Lower lobe of right lung (tissue), 2 donors: Measurements from ENCODE around the gene CD300H. TPM values are rescaled to one million over a fixed set of nuclear protein-coding genes. Genes with fewer than 3 reads are reported as not detected.

Experiments used
- ATAC-seq, 2 donors: fragments of 200-7000 bp; cut with Tn5 transposase; one replicate each; pipeline ENCODE4 v1.9.1; 2020 to 2022; ENCODE audit warnings: mild to moderate bottlenecking in 2 of 2, moderate library complexity in 2 of 2
- DNase-seq: peaks from one replicate; pipeline ENCODE4 v3.0.0-alpha.2; 2020
- H3K27ac ChIP-seq: fragments of 200-600 bp; one replicate; pipeline ENCODE4 v1.8.0; 2022
- H3K27me3 ChIP-seq: fragments of 200-600 bp; one replicate; pipeline ENCODE4 v1.8.0; 2022; ENCODE audit warnings: low read depth
- H3K36me3 ChIP-seq: fragments of 200-600 bp; one replicate; pipeline ENCODE4 v1.8.0; 2022; ENCODE audit warnings: mild to moderate bottlenecking
- H3K4me1 ChIP-seq: fragments of 200-600 bp; one replicate; pipeline ENCODE4 v1.8.0; 2022
- H3K4me3 ChIP-seq: fragments of 200-600 bp; one replicate; pipeline ENCODE4 v1.8.0; 2022; ENCODE audit warnings: mild to moderate bottlenecking
- H3K9me3 ChIP-seq: fragments of 200-600 bp; one replicate; pipeline ENCODE4 v1.8.0; 2022
- CTCF ChIP-seq: fragments of 200-600 bp; IDR thresholded peaks from one replicate; pipeline ENCODE4 v1.8.0; 2022; ENCODE audit warnings: antibody characterized with exemption, mild to moderate bottlenecking
- intact Hi-C: fragments of 100-400 bp; cut with DNase I; formaldehyde crosslinking; loops from one replicate; pipeline ENCODE4 v1.11.0; 2022
- total RNA-seq: library from RNA; stranded (reverse); fragmentation: NEBNext Ultra II Directional; extraction: Animal tissue kit (Norgen Biotek cat#: 25700); gene quantifications from one replicate; pipeline ENCODE4 v1.2.1, GENCODE V29; 2021
- donor health status: DM: no; HTN: yes; CAD: no; lungs with severe emphysema.

Gene CD300H
- total RNA-seq, 1 donor from 2014 or later: 0.92 TPM

- Histone ChIP-seq H3K9me3 (no peaks in the 10 kb centered on the region), H3K36me3 (no peaks in the 10 kb centered on the region), H3K4me3 (no peak overlapping the region), H3K4me1 (peaks cover 7% of the 10 kb centered on the region), H3K27me3 (peaks cover 7% of the 10 kb centered on the region), H3K27ac (no peak overlapping the region)
- TF ChIP-seq CTCF: no peak
- DNase-seq: no peak
- intact Hi-C loops: no loop called here
- no peak for ATAC-seq
These were observed 27.9 kb upstream of the CD300H start for GRCh38 chr17:74595037-74595750.

GRCh38 chr17:74592087-74592990 is 25.0 kb upstream of the CD300H start, which contains the start of gene CD300LD:
TSS of gene CD300LD (minus strand) at chr17:74592283. CDS start at chr17:74592202, 81 bp downstream.
- Histone ChIP-seq H3K27me3 (peaks cover 8% of the 10 kb centered on the region), H3K27ac (no peak within 1 kb of the TSS), H3K4me1 (no peaks in the 10 kb centered on the region), H3K4me3 (no peak within 1 kb of the TSS), H3K36me3 (no peaks in the 10 kb centered on the region), H3K9me3 (no peaks in the 10 kb centered on the region)
- no peak for TF ChIP-seq CTCF
- intact Hi-C loops: no loop called here
- ATAC-seq: peak in 1 of 2 donors; percentile 32
- no peak for DNase-seq

GRCh38 chr17:74591503-74591902 is 24.2 kb upstream of the CD300H start:
- intact Hi-C loops: no loop called here
- DNase-seq (no peak), ATAC-seq (no peak)
- Histone ChIP-seq H3K27me3 (peaks cover 12% of the 10 kb centered on the region), H3K36me3 (no peaks in the 10 kb centered on the region), H3K27ac (no peak overlapping the region), H3K4me1 (no peaks in the 10 kb centered on the region), H3K4me3 (no peak overlapping the region), H3K9me3 (no peaks in the 10 kb centered on the region)
- TF ChIP-seq CTCF: no peak

DNA sequence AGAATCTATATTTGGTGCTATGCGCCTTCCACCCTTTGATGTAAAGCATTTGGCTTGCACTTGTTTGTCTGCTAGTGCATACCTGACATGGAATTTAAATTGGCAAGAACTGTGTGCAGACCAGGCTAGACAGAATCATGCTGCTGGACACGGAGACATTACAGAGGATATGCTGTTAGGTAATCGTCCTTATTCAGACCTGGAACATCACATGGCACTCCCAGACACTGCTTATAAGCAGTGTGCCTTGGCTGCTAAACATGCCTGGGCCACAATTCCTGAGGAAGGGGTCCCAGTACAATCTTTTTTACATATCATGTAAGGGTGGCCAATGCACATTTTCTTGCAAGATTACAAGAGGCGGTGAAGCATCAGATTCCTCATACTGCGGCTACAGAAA is 18.4 kb upstream of the CD300H start:
- no peaks in the 10 kb centered on the region for H3K9me3 ChIP-seq
- no peaks in the 10 kb centered on the region for H3K36me3 ChIP-seq
- H3K27me3 ChIP-seq: peaks cover 10% of the 10 kb centered on the region
- no peaks in the 10 kb centered on the region for H3K4me1 ChIP-seq
- intact Hi-C loops: no loop called here
- no peak overlapping the region for H3K27ac ChIP-seq
- DNase-seq (no peak), ATAC-seq (no peak)
- no peak for TF ChIP-seq CTCF
- no peak overlapping the region for H3K4me3 ChIP-seq

DNA sequence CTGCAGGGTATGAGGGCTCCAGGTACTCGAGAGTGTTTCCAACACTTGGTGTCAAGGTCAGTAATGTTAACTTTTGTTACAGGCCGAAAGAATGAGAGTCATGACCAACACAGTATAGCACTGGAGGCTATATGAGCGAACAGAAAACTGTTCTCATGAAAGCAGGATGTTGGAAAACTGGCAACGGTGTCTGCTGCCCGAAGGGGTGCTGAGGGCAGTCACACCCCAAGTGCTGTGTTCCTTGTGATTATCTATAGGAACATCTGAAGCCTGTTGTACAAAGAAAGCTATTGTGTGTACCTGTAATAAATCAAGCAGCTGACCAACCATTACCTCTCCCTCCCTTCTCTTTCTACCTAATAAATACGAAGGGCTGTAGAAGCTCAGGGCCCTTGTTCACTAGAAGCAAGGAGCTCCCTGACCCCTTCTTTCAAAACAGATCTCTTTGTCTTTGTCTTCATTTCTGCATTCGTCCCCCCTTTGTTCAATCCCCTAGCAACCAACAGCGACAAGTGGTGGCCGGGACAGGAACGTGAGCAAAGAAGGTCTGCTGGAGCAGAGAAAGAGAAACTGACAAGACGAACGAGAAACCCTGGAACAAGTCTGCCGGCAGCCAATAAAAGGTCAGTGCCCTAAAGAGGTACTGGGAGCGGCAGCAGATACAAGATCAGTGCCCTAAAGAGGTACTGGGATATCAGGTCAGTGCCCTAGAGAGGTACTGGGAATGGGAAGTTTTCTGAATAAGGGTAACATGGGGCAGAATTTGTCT is 17.2 kb upstream of the CD300H start:
- no peak overlapping the region for H3K4me3 ChIP-seq
- no peak overlapping the region for H3K27ac ChIP-seq
- intact Hi-C loops: no loop called here
- no peaks in the 10 kb centered on the region for H3K36me3 ChIP-seq
- H3K27me3 ChIP-seq: peaks cover 4% of the 10 kb centered on the region
- H3K9me3 ChIP-seq: no peaks in the 10 kb centered on the region
- no peak for ATAC-seq
- no peak for TF ChIP-seq CTCF
- H3K4me1 ChIP-seq: no peaks in the 10 kb centered on the region
- DNase-seq: no peak
